Esophagus squamous epithelium (tissue), 4 donors: ENCODE measurements around the gene RNF175.

Experiments used
- POLR2A ChIP-seq, 4 donors: fragments of 450-650 bp; IDR thresholded peaks; one replicate each; pipeline ENCODE4 v1.6.1; 2017; ENCODE audit warnings: antibody characterized with exemption in 4 of 4, mild to moderate bottlenecking in 4 of 4, moderate library complexity in 3 of 4
- TF ChIP-seq, protein P1 (sequence below), 6 experiments: fragments of 450-650 bp in 4 of 6; fragments of 200-600 bp in 2 of 6; sonication (generic) in 2 of 6; IDR thresholded peaks; one replicate each; pipeline ENCODE4 v1.5.1; 2016 to 2019; ENCODE audit warnings: antibody characterized with exemption in 6 of 6, mild to moderate bottlenecking in 4 of 6, moderate library complexity in 4 of 6

DNA sequence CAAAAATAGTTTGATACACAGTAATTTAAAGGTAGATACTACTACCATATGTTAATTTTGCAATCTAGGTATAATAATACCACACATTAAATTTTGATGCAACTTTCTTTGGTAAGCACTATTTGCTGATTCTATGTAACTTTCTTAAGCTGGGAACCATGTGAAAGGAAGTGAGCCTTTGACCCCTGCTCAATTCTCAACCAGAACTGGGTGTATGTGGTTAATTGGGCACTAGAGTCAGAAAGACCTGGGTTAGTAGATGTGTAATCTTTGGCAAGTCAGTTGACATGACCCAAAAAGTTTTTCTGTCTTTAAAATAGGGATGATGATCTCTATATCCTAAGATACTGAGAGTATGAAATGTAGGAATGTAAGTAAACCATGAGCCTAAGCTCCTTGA is 53.3 kb downstream of the RNF175 start:
- TF ChIP-seq, protein P1, sequence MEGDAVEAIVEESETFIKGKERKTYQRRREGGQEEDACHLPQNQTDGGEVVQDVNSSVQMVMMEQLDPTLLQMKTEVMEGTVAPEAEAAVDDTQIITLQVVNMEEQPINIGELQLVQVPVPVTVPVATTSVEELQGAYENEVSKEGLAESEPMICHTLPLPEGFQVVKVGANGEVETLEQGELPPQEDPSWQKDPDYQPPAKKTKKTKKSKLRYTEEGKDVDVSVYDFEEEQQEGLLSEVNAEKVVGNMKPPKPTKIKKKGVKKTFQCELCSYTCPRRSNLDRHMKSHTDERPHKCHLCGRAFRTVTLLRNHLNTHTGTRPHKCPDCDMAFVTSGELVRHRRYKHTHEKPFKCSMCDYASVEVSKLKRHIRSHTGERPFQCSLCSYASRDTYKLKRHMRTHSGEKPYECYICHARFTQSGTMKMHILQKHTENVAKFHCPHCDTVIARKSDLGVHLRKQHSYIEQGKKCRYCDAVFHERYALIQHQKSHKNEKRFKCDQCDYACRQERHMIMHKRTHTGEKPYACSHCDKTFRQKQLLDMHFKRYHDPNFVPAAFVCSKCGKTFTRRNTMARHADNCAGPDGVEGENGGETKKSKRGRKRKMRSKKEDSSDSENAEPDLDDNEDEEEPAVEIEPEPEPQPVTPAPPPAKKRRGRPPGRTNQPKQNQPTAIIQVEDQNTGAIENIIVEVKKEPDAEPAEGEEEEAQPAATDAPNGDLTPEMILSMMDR (IDR thresholded peaks at IDR 0.05), result no peak
- TF ChIP-seq POLR2A (IDR thresholded peaks at IDR 0.05), result no peak
